Measurements from ENCODE around the gene PSMB3. TPM values are rescaled to one million over a fixed set of nuclear protein-coding genes. Genes with fewer than 3 reads are reported as not detected.

PSMB3 gene
- total RNA-seq, result 100 to 1,000 TPM; 132 to 214 (median 167) TPM

- TF ChIP-seq CTCF (IDR thresholded peaks at IDR 0.05), result peak in 1 of 3 donors; percentile 7
- TF ChIP-seq POLR2A (IDR thresholded peaks at IDR 0.05), result no peak
- TF ChIP-seq POLR2AphosphoS5 (IDR thresholded peaks at IDR 0.05), result peak; percentile 50 to 80 (median 62)
- H3K9me3 ChIP-seq, result no peaks in the 10 kb centered on the region
- peaks cover 0 to 13% of the 10 kb centered on the region in 2 donors for H3K4me1 ChIP-seq
- intact Hi-C loops (cut with DNase I; ENCODE audit: low total_unique reads), result no loop called here
- peak within 1 kb of the TSS; percentile 84 to 96 (median 91) for H3K4me3 ChIP-seq
- peak; percentile 96 to 99 for DNase-seq (ENCODE audit: low spot score in 2 of 2)
- H3K27me3 ChIP-seq, result no peaks in the 10 kb centered on the region
- H3K27ac ChIP-seq, result peak within 1 kb of the TSS; percentile 79 to 94
- H3K36me3 ChIP-seq, result no peaks in the 10 kb centered on the region
Measured at GRCh38 chr17:38752308-38753070, at the start of gene PSMB3. Gene PSMB3 (plus strand): TSS chr17:38752741. CDS start chr17:38752827, 86 bp downstream.

GRCh38 chr17:38702916-38703741, 49.4 kb upstream of the PSMB3 start:
- TF ChIP-seq POLR2A (IDR thresholded peaks at IDR 0.05) (no peak), POLR2AphosphoS5 (IDR thresholded peaks at IDR 0.05) (no peak), CTCF (IDR thresholded peaks at IDR 0.05) (no peak)
- Histone ChIP-seq H3K36me3 (no peaks in the 10 kb centered on the region), H3K4me1 (peaks cover 3 to 4% of the 10 kb centered on the region in 2 donors), H3K27ac (peak overlapping the region; percentile 96 to 98), H3K4me3 (peak overlapping the region; percentile 81 to 98 (median 92)), H3K9me3 (no peaks in the 10 kb centered on the region), H3K27me3 (no peaks in the 10 kb centered on the region)
- intact Hi-C loops (cut with DNase I; ENCODE audit: low total_unique reads), result no loop called here
- DNase-seq (ENCODE audit: low spot score in 2 of 2), result no peak

DNA sequence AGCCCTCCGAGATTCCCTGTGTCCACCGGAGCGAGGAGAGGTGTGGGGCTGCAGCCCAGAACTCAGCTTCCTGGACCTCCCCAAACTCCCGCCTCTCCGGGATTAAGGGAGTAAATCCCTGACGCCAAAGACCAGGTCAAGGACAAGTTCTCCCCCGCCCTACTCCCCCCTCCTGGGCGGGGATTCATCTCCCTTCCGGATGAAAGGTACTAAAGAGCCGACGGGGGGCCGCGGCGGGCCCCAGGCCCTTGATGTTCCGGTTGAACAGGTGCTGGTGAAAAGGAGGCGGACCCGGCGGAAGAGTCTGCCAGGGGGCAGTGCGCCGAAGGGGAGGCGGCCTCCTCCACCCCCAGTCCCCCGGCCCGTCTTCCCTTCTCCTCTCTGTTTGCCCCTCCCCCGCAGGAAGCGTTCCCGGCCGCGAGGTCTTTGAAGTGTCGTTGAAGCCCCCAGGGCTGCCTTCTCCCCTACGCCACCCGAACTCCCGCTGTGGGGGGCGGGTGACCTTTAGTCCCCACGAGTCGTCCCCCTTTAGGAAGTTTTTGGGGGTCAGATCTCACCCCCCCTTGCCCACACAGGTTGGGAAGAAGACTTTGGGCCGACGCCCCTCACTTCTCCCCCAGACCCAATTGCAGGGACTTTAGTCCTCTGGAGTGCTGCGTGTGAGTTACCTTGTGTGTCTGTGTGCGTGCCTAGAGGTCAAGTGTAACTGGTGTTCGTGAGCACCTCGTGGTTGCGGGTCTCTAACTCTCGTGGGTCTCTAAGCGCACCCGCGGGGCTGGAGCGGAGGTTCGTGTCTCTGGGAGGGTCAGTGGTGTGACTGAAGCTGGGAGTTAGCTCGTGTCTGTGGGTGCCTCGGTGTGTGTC, 48.6 kb upstream of the PSMB3 start:
- peak; percentile 90 to 91 for DNase-seq (ENCODE audit: low spot score in 2 of 2)
- H3K27me3 ChIP-seq, result no peaks in the 10 kb centered on the region
- no peaks in the 10 kb centered on the region for H3K36me3 ChIP-seq
- H3K4me3 ChIP-seq, result peak overlapping the region; percentile 81 to 98 (median 92)
- intact Hi-C loops (cut with DNase I; ENCODE audit: low total_unique reads), result loop anchor here (1.0 kb wide), 1 partner anchor 44 kb away; the partner anchor contains the start of gene PCGF2
- peaks cover 3 to 4% of the 10 kb centered on the region in 2 donors for H3K4me1 ChIP-seq
- H3K27ac ChIP-seq, result peak overlapping the region; percentile 96 to 98
- H3K9me3 ChIP-seq, result no peaks in the 10 kb centered on the region
- TF ChIP-seq POLR2AphosphoS5 (IDR thresholded peaks at IDR 0.05), result peak in 1 of 3 donors; percentile 57
- TF ChIP-seq CTCF (IDR thresholded peaks at IDR 0.05), result no peak
- no peak for TF ChIP-seq POLR2A (IDR thresholded peaks at IDR 0.05)

- Histone ChIP-seq H3K9me3 (no peaks in the 10 kb centered on the region), H3K4me3 (peak within 1 kb of the TSS; percentile 81 to 98 (median 92)), H3K27ac (peak within 1 kb of the TSS; percentile 96 to 98), H3K27me3 (no peaks in the 10 kb centered on the region), H3K4me1 (peaks cover 3 to 4% of the 10 kb centered on the region in 2 donors), H3K36me3 (peaks cover 4% of the 10 kb centered on the region)
- intact Hi-C loops (cut with DNase I; ENCODE audit: low total_unique reads), result loop anchor here (1.0 kb wide), 1 partner anchor 43 kb away; the partner anchor contains the start of gene PCGF2
- DNase-seq (ENCODE audit: low spot score in 2 of 2), result peak; percentile 76 to 78
- no peak for TF ChIP-seq CTCF (IDR thresholded peaks at IDR 0.05)
- TF ChIP-seq POLR2AphosphoS5 (IDR thresholded peaks at IDR 0.05), result peak in 2 of 3 donors; percentile 7 to 53
Measured at GRCh38 chr17:38704606-38705522, 47.7 kb upstream of the PSMB3 start, which contains the start of gene MLLT6. Gene MLLT6 (plus strand): TSS chr17:38705273. CDS start chr17:38705633, 360 bp downstream.

All from breast epithelium (tissue), 4 donors.